ENCODE data around the gene MOV10. TPM values are rescaled to one million over a fixed set of nuclear protein-coding genes. Genes with fewer than 3 reads are reported as not detected.

The MOV10 gene
- total and polyA plus RNA-seq, 2 donors (not counting 3 experiments of a cell fraction or from before 2014, with no cell fraction given) = 97.1 to 113 TPM

DNA sequence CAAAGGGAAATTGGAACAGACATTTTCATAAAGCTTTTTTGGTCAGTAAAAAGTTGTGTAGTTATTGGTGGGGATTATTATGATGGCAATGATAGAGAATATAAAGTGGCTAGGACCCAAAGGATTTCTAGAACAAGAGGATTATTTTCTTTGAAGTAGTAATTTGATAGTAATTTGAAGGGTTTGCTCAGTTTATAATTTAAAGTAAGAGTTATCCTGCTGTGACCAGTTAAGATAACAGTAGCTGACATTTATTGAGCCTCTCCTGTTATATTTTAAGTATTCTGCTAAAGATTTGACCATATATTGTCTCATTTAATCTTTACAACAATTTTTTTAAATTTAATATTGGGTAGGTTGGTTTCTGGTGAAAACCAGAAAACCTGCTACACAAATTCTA lies 40.1 kb upstream of the MOV10 start:
- Histone ChIP-seq H2AFZ (ENCODE audit: low read depth, low read length) (no peak overlapping the region), H3K9me1 (replicated peaks; ENCODE audit: control insufficient read depth, extremely low read depth, insufficient read depth, low read length) (no peaks in the 10 kb centered on the region), H3K9me3 (replicated peaks; ENCODE audit: control insufficient read depth, insufficient read depth, low read length) (no peaks in the 10 kb centered on the region), H3K79me2 (ENCODE audit: control insufficient read depth, insufficient read depth, low read length) (peaks cover 99% of the 10 kb centered on the region), H3K9ac (replicated peaks; ENCODE audit: extremely low read depth, insufficient read depth, low read length) (no peak overlapping the region), H3K27ac (ENCODE audit: insufficient read depth, low read depth, low read length) (no peak overlapping the region), H3K4me2 (ENCODE audit: insufficient read depth, low read length) (no peak overlapping the region), H3K36me3 (ENCODE audit: control insufficient read depth in 2 of 2, extremely low read depth in 1 of 2, insufficient read depth in 2 of 2, low read length in 2 of 2) (peaks cover 0 to 1% of the 10 kb centered on the region in 2 experiments), H4K20me1 (replicated peaks; ENCODE audit: control insufficient read depth, extremely low read depth, insufficient read depth, low read length) (peaks cover 17% of the 10 kb centered on the region), H3K4me3 (replicated peaks in 1 of 3; ENCODE audit: insufficient read depth in 1 of 3, low read depth in 1 of 3, low read length in 3 of 3) (no peak overlapping the region), H3K27me3 (ENCODE audit: control insufficient read depth in 2 of 2, insufficient read depth in 2 of 2, low read length in 2 of 2) (no peaks in the 10 kb centered on the region), H3K4me1 (ENCODE audit: control insufficient read depth, extremely low read depth, insufficient read depth, low read length) (peaks cover 24% of the 10 kb centered on the region)
- ChIA-PET POLR2A (no interaction called here), CTCF (no interaction called here)
- no peak for FAIRE-seq
- dilution Hi-C loops (cut with MboI; ENCODE audit: extremely low pct_ligation_motif_present, low sequenced_read_pairs) (no loop called here), intact Hi-C loops (cut with micrococcal nuclease) (no loop called here)
- TF ChIP-seq, protein P1, sequence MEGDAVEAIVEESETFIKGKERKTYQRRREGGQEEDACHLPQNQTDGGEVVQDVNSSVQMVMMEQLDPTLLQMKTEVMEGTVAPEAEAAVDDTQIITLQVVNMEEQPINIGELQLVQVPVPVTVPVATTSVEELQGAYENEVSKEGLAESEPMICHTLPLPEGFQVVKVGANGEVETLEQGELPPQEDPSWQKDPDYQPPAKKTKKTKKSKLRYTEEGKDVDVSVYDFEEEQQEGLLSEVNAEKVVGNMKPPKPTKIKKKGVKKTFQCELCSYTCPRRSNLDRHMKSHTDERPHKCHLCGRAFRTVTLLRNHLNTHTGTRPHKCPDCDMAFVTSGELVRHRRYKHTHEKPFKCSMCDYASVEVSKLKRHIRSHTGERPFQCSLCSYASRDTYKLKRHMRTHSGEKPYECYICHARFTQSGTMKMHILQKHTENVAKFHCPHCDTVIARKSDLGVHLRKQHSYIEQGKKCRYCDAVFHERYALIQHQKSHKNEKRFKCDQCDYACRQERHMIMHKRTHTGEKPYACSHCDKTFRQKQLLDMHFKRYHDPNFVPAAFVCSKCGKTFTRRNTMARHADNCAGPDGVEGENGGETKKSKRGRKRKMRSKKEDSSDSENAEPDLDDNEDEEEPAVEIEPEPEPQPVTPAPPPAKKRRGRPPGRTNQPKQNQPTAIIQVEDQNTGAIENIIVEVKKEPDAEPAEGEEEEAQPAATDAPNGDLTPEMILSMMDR (IDR thresholded peaks at IDR 0.05; ENCODE audit: extremely low read depth in 1 of 2, insufficient read depth in 1 of 2, low read depth in 1 of 2, low read length in 2 of 2) = no peak
- TF ChIP-seq, protein P2, sequence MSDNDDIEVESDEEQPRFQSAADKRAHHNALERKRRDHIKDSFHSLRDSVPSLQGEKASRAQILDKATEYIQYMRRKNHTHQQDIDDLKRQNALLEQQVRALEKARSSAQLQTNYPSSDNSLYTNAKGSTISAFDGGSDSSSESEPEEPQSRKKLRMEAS (IDR thresholded peaks at IDR 0.05; ENCODE audit: insufficient read depth, insufficient read length) = no peak
- no peak for TF ChIP-seq POLR2A (IDR thresholded peaks at IDR 0.05; ENCODE audit: low read depth, low read length)
- no peak for TF ChIP-seq JUN (IDR thresholded peaks at IDR 0.05; ENCODE audit: borderline replicate concordance, insufficient read depth, insufficient read length, low read depth)
- TF ChIP-seq EZH2 (IDR thresholded peaks at IDR 0.05; ENCODE audit: borderline replicate concordance, low read depth, low read length, severe bottlenecking) = no peak
- no peak for TF ChIP-seq FOS (IDR thresholded peaks at IDR 0.05; ENCODE audit: borderline replicate concordance, insufficient read depth, low read length)
- no peak for TF ChIP-seq MYC (IDR thresholded peaks at IDR 0.05; ENCODE audit: low read depth, low read length)
- TF ChIP-seq GATA2 (IDR thresholded peaks at IDR 0.05; ENCODE audit: insufficient read depth, insufficient read length, low read depth, low read length) = no peak
- TF ChIP-seq POLR2AphosphoS5 (IDR thresholded peaks at IDR 0.05; ENCODE audit: insufficient read depth, low read depth, low read length) = no peak
- no peak for DNase-seq (ENCODE audit: low read depth, low spot score)
- no TSS peak for BruUV-seq (replicated peaks)
